ENCODE results near the gene TPGS2.

DNA sequence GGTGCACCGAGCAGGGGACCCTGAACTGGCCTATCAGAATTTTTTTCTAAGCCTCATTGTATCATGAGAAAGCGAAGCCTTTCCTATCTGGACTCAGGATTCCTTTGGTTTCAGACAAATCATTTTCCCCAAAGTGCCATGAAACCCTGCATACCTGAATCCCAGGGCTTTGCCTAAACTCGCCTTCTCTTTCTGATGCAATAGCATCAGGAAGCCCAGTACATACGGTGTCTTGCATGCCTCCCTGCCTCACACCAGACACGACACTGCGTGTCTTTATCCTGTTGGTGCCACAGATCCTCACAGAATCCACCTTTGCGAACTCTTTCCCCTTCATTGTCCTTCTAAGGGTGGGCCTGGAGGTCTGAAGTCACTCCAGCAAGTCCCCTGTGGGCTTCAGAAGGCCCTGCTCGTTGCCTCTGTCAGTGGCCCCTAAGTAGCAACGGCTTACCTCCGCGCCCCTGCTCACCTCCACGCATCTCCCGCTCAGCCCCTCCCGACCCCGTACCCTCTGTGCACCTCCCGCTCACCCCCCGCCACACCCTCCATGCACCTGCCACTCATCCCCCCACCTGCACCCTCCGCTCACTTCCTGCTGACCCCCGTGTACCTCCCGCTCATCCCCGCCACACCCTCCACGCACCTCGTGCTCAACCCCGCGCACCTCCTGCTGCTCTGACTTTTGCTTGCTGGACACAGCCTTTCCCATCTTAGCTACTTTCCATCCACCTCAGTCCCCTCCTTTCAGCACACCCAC, 83.4 kb downstream of the TPGS2 start:
- no peak for TF ChIP-seq POLR2A (IDR thresholded peaks at IDR 0.05)
- TF ChIP-seq, protein P1, sequence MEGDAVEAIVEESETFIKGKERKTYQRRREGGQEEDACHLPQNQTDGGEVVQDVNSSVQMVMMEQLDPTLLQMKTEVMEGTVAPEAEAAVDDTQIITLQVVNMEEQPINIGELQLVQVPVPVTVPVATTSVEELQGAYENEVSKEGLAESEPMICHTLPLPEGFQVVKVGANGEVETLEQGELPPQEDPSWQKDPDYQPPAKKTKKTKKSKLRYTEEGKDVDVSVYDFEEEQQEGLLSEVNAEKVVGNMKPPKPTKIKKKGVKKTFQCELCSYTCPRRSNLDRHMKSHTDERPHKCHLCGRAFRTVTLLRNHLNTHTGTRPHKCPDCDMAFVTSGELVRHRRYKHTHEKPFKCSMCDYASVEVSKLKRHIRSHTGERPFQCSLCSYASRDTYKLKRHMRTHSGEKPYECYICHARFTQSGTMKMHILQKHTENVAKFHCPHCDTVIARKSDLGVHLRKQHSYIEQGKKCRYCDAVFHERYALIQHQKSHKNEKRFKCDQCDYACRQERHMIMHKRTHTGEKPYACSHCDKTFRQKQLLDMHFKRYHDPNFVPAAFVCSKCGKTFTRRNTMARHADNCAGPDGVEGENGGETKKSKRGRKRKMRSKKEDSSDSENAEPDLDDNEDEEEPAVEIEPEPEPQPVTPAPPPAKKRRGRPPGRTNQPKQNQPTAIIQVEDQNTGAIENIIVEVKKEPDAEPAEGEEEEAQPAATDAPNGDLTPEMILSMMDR (IDR thresholded peaks at IDR 0.05), result no peak
